Mucosa of stomach (tissue), 1 donor: ENCODE measurements around the gene ITSN2.
"Not testable (repeated sequence)": the region's sequence is repeated elsewhere in the genome, so short reads cannot be mapped to it uniquely, and the experiment has no call there.

ENCODE experiments used
- H3K27me3 ChIP-seq: one replicate; pipeline ENCODE4 v1.7.0; 2013; ENCODE audit warnings: mild to moderate bottlenecking, low read length; ENCODE audit not compliant: control insufficient read depth, insufficient read depth
- H3K36me3 ChIP-seq: one replicate; pipeline ENCODE4 v1.7.0; 2013; ENCODE audit warnings: low read length; ENCODE audit not compliant: control insufficient read depth, insufficient read depth
- H3K4me1 ChIP-seq: one replicate; pipeline ENCODE4 v1.7.0; 2013; ENCODE audit warnings: mild to moderate bottlenecking, low read length; ENCODE audit not compliant: control insufficient read depth, insufficient read depth
- H3K4me3 ChIP-seq: one replicate; pipeline ENCODE4 v1.7.0; 2013; ENCODE audit warnings: low read length
- H3K9ac ChIP-seq: one replicate; pipeline ENCODE4 v1.7.0; 2013; ENCODE audit warnings: mild to moderate bottlenecking, low read length, moderate library complexity
- H3K9me3 ChIP-seq: one replicate; pipeline ENCODE4 v1.7.0; 2013; ENCODE audit warnings: mild to moderate bottlenecking, low read length, moderate library complexity; ENCODE audit not compliant: control insufficient read depth
- donor health status: Pancreatic carcinoma.

The ITSN2 gene

GRCh38 chr2:24357767-24358166, 2.6 kb downstream of the ITSN2 start:
- H3K4me1 ChIP-seq = peaks cover 16% of the 10 kb centered on the region
- not testable (repeated sequence) for H3K9ac ChIP-seq, H3K36me3 ChIP-seq, H3K4me3 ChIP-seq, H3K9me3 ChIP-seq, H3K27me3 ChIP-seq

- not testable (repeated sequence) for H3K9me3 ChIP-seq, H3K4me3 ChIP-seq, H3K9ac ChIP-seq, H3K36me3 ChIP-seq, H3K27me3 ChIP-seq
- peaks cover 16% of the 10 kb centered on the region for H3K4me1 ChIP-seq
These were observed 3.2 kb downstream of the ITSN2 start for GRCh38 chr2:24357115-24357514.

GRCh38 chr2:24354957-24355356, 5.4 kb downstream of the ITSN2 start:
- no peak overlapping the region for H3K4me3 ChIP-seq
- peaks cover 10% of the 10 kb centered on the region for H3K4me1 ChIP-seq
- no peaks in the 10 kb centered on the region for H3K27me3 ChIP-seq
- no peaks in the 10 kb centered on the region for H3K9me3 ChIP-seq
- H3K9ac ChIP-seq = no peak overlapping the region
- no peaks in the 10 kb centered on the region for H3K36me3 ChIP-seq

GRCh38 chr2:24354395-24354794, 5.9 kb downstream of the ITSN2 start:
- H3K4me1 ChIP-seq = peaks cover 10% of the 10 kb centered on the region

GRCh38 chr2:24353973-24354372, 6.4 kb downstream of the ITSN2 start:
- no peak overlapping the region for H3K9ac ChIP-seq

More at GRCh38 chr2:24354395-24354794, 5.9 kb downstream of the ITSN2 start:
- no peaks in the 10 kb centered on the region for H3K9me3 ChIP-seq
- no peak overlapping the region for H3K4me3 ChIP-seq
- no peaks in the 10 kb centered on the region for H3K27me3 ChIP-seq
- H3K36me3 ChIP-seq = no peaks in the 10 kb centered on the region
- no peak overlapping the region for H3K9ac ChIP-seq

GRCh38 chr2:24353364-24353763, 7.0 kb downstream of the ITSN2 start:
- no peaks in the 10 kb centered on the region for H3K27me3 ChIP-seq
- no peak overlapping the region for H3K9ac ChIP-seq
- peaks cover 4% of the 10 kb centered on the region for H3K4me1 ChIP-seq
- no peak overlapping the region for H3K4me3 ChIP-seq
- H3K36me3 ChIP-seq = no peaks in the 10 kb centered on the region
- no peaks in the 10 kb centered on the region for H3K9me3 ChIP-seq

More at GRCh38 chr2:24353973-24354372, 6.4 kb downstream of the ITSN2 start:
- Histone ChIP-seq H3K27me3 (no peaks in the 10 kb centered on the region), H3K36me3 (no peaks in the 10 kb centered on the region), H3K9me3 (no peaks in the 10 kb centered on the region), H3K4me1 (peaks cover 10% of the 10 kb centered on the region), H3K4me3 (no peak overlapping the region)

GRCh38 chr2:24352664-24353063, 7.7 kb downstream of the ITSN2 start:
- H3K4me1 ChIP-seq = no peaks in the 10 kb centered on the region
- no peaks in the 10 kb centered on the region for H3K27me3 ChIP-seq
- H3K36me3 ChIP-seq = no peaks in the 10 kb centered on the region
- H3K9ac ChIP-seq = no peak overlapping the region
- H3K4me3 ChIP-seq = no peak overlapping the region
- H3K9me3 ChIP-seq = no peaks in the 10 kb centered on the region

GRCh38 chr2:24351981-24352380, 8.4 kb downstream of the ITSN2 start:
- no peak overlapping the region for H3K4me3 ChIP-seq
- no peaks in the 10 kb centered on the region for H3K9me3 ChIP-seq
- H3K4me1 ChIP-seq = no peaks in the 10 kb centered on the region

GRCh38 chr2:24351627-24351938, 8.8 kb downstream of the ITSN2 start:
- Histone ChIP-seq H3K4me1 (no peaks in the 10 kb centered on the region), H3K9me3 (no peaks in the 10 kb centered on the region), H3K4me3 (no peak overlapping the region), H3K36me3 (no peaks in the 10 kb centered on the region), H3K9ac (no peak overlapping the region), H3K27me3 (no peaks in the 10 kb centered on the region)

More at GRCh38 chr2:24351981-24352380, 8.4 kb downstream of the ITSN2 start:
- H3K27me3 ChIP-seq = no peaks in the 10 kb centered on the region
- no peak overlapping the region for H3K9ac ChIP-seq
- no peaks in the 10 kb centered on the region for H3K36me3 ChIP-seq

- Histone ChIP-seq H3K9me3 (no peaks in the 10 kb centered on the region), H3K9ac (no peak overlapping the region), H3K36me3 (no peaks in the 10 kb centered on the region), H3K4me1 (no peaks in the 10 kb centered on the region), H3K27me3 (no peaks in the 10 kb centered on the region), H3K4me3 (no peak overlapping the region)
These were observed 9.3 kb downstream of the ITSN2 start for GRCh38 chr2:24350826-24351626.

- Histone ChIP-seq H3K9ac (no peak overlapping the region), H3K36me3 (no peaks in the 10 kb centered on the region), H3K4me3 (no peak overlapping the region), H3K27me3 (no peaks in the 10 kb centered on the region), H3K9me3 (no peaks in the 10 kb centered on the region), H3K4me1 (no peaks in the 10 kb centered on the region)
These were observed 11.2 kb downstream of the ITSN2 start for GRCh38 chr2:24349097-24349496.

GRCh38 chr2:24345937-24346336, 14.4 kb downstream of the ITSN2 start:
- no peaks in the 10 kb centered on the region for H3K36me3 ChIP-seq
- H3K4me1 ChIP-seq = no peaks in the 10 kb centered on the region
- no peak overlapping the region for H3K9ac ChIP-seq
- no peaks in the 10 kb centered on the region for H3K9me3 ChIP-seq
- no peaks in the 10 kb centered on the region for H3K27me3 ChIP-seq
- H3K4me3 ChIP-seq = no peak overlapping the region
